A549 (cell line): ENCODE measurements around the gene SKIDA1. TPM values are rescaled to one million over a fixed set of nuclear protein-coding genes. Genes with fewer than 3 reads are reported as not detected.

Experiments used
- ATAC-seq, 2 experiments: fragments of 200-7000 bp in 1 of 2; fragments of >200 bp in 1 of 2; cut with Nextera tagmentation in 1 of 2; cut with Tn5 transposase in 1 of 2; 3 replicates each; pipeline versions ENCODE4 v1.8.0 to v1.9.1; 2018 to 2020; ENCODE audit warnings: mild to moderate bottlenecking in 1 of 2, moderate library complexity in 1 of 2
- CTCF ChIA-PET: fragments of 300-600 bp; sonication (Branson Sonifier 250); formaldehyde crosslinking; extraction: SDS; loops from one replicate; lab custom pipeline; 2021; ENCODE audit warnings: antibody characterized with exemption, inconsistent platforms; lab: Yijun Ruan, JAX
- POLR2A ChIA-PET: fragments of 350-600 bp; formaldehyde crosslinking; extraction: SDS; loops from one replicate; lab custom pipeline; 2021; ENCODE audit warnings: antibody characterized with exemption, inconsistent platforms; lab: Yijun Ruan, JAX
- DNase-seq, 2 experiments: peaks; one replicate each; pipeline versions ENCODE4 v3.0.0 to v3.0.0-alpha.2; 2011 to 2016; ENCODE audit warnings: low read depth in 1 of 2, low spot score in 1 of 2
- FAIRE-seq: peaks from 2 replicates; lab custom pipeline; 2011; peaks lifted over from hg19 to GRCh38; lab: Jason Lieb, UNC
- H3K27ac ChIP-seq, 2 experiments: fragments of >200 bp; sonication (Bioruptor Twin); formaldehyde crosslinking; 3 replicates each; pipeline ENCODE4 v1.5.1; 2016 to 2017
- H3K4me1 ChIP-seq: fragments of >200 bp; sonication (Bioruptor Twin); formaldehyde crosslinking; 3 replicates; pipeline ENCODE4 v1.6.1; 2016
- H3K4me2 ChIP-seq: fragments of >200 bp; sonication (Bioruptor Twin); formaldehyde crosslinking; 3 replicates; pipeline ENCODE4 v1.6.1; 2016
- H3K4me3 ChIP-seq: fragments of >200 bp; sonication (Bioruptor Twin); formaldehyde crosslinking; 3 replicates; pipeline ENCODE4 v1.5.1; 2016
- H3K9me3 ChIP-seq: fragments of >200 bp; sonication (Bioruptor Twin); formaldehyde crosslinking; 3 replicates; pipeline ENCODE4 v1.6.1; 2016
- ATOH8 ChIP-seq: fragments of 250-450 bp; sonication (Bioruptor Pico); IDR thresholded peaks from 2 replicates; pipeline ENCODE4 v1.5.0; 2020; ENCODE audit warnings: low read depth, mild to moderate bottlenecking, moderate library complexity
- BCL3 ChIP-seq: fragments of >200 bp; sonication (Bioruptor Twin); formaldehyde crosslinking; IDR thresholded peaks from 3 replicates; pipeline ENCODE4 v1.6.1; 2016
- CBX8 ChIP-seq: fragments of 200-600 bp; sonication (generic); IDR thresholded peaks from 2 replicates; pipeline ENCODE4 v1.6.1; 2016
- E2F6 ChIP-seq: IDR thresholded peaks from 2 replicates; pipeline ENCODE4 v1.6.1; 2012; ENCODE audit warnings: low read depth, borderline replicate concordance
- EHF ChIP-seq: fragments of 250-450 bp; sonication (Bioruptor Pico); IDR thresholded peaks from 2 replicates; pipeline ENCODE4 v1.5.0; 2020; ENCODE audit warnings: mild to moderate bottlenecking
- ESRRA ChIP-seq: fragments of 150-350 bp; IDR thresholded peaks from 2 replicates; pipeline ENCODE4 v1.6.1; 2014; ENCODE audit warnings: mild to moderate bottlenecking, low read length, borderline replicate concordance
- HES2 ChIP-seq: fragments of >200 bp; sonication (Bioruptor Twin); formaldehyde crosslinking; IDR thresholded peaks from 2 replicates; pipeline ENCODE4 v1.6.1; 2016
- HOXB13 ChIP-seq: fragments of 250-450 bp; sonication (Bioruptor Pico); IDR thresholded peaks from 2 replicates; pipeline ENCODE4 v1.5.0; 2020; ENCODE audit warnings: low read depth, mild to moderate bottlenecking, moderate library complexity
- HOXB5 ChIP-seq: fragments of 250-450 bp; sonication (Bioruptor Pico); IDR thresholded peaks from 2 replicates; pipeline ENCODE4 v1.5.0; 2020; ENCODE audit warnings: mild to moderate bottlenecking, moderate library complexity
- JUNB ChIP-seq: fragments of >200 bp; sonication (Bioruptor Twin); formaldehyde crosslinking; IDR thresholded peaks from 2 replicates; pipeline ENCODE4 v1.6.1; 2016
- KDM1A ChIP-seq: fragments of 200-600 bp; sonication (generic); IDR thresholded peaks from 2 replicates; pipeline ENCODE4 v1.6.1; 2016; ENCODE audit warnings: low read depth, mild to moderate bottlenecking
- MAFK ChIP-seq: fragments of 450-650 bp; IDR thresholded peaks from 2 replicates; pipeline ENCODE4 v1.6.1; 2014; ENCODE audit not compliant: partially characterized antibody
- MAX ChIP-seq: IDR thresholded peaks from 2 replicates; pipeline ENCODE4 v1.6.1; 2012
- NFE2L2 ChIP-seq: fragments of 150-350 bp; conservative IDR thresholded peaks from 2 replicates; pipeline ENCODE4 v1.6.1; 2014; ENCODE audit warnings: low read length
- NR3C1 ChIP-seq: fragments of >200 bp; sonication (Bioruptor Twin); formaldehyde crosslinking; IDR thresholded peaks from 3 replicates; pipeline ENCODE4 v1.6.1; 2017
- PHF8 ChIP-seq: fragments of 200-600 bp; sonication (generic); IDR thresholded peaks from 2 replicates; pipeline ENCODE4 v1.6.1; 2016; ENCODE audit warnings: low read depth, mild to moderate bottlenecking, antibody characterized with exemption, moderate library complexity, borderline replicate concordance
- RAD21 ChIP-seq, 2 experiments: fragments of >200 bp in 1 of 2; sonication (Bioruptor Twin) in 1 of 2; formaldehyde crosslinking in 1 of 2; IDR thresholded peaks in 1 of 2; conservative IDR thresholded peaks in 1 of 2; 2 replicates in 1 of 2; 3 replicates in 1 of 2; pipeline ENCODE4 v1.6.1; 2012 to 2018; ENCODE audit warnings: inconsistent platforms in 1 of 2
- RNF2 ChIP-seq: fragments of 200-600 bp; sonication (generic); IDR thresholded peaks from 2 replicates; pipeline ENCODE4 v1.6.1; 2016; ENCODE audit warnings: low read depth, mild to moderate bottlenecking, antibody characterized with exemption, moderate library complexity, borderline replicate concordance
- SREBF2 ChIP-seq: fragments of 450-650 bp; IDR thresholded peaks from 2 replicates; pipeline ENCODE4 v1.6.1; 2014; ENCODE audit warnings: mild to moderate bottlenecking, moderate library complexity
- TP53 ChIP-seq: fragments of 250-450 bp; sonication (Bioruptor Pico); IDR thresholded peaks from 2 replicates; pipeline ENCODE4 v1.5.0; 2021; ENCODE audit warnings: mild to moderate bottlenecking, moderate library complexity
- ZSCAN20 ChIP-seq: fragments of 250-450 bp; sonication (Bioruptor Pico); IDR thresholded peaks from 2 replicates; pipeline ENCODE4 v1.8.0; 2022; ENCODE audit warnings: mild to moderate bottlenecking, moderate library complexity
- WGBS: methylation state at CpG from one replicate; pipeline ENCODE4 v1.1.6; 2017; ENCODE audit errors: missing lambda C conversion rate; 5-methylcytosine and 5-hydroxymethylcytosine counted together
- polyA plus RNA-seq, 4 experiments: library from polyadenylated mRNA; depleted of rRNA in 3 of 4; stranded (reverse); fragments of >200 nt; fragmentation: RNase III in 1 of 4; extraction: RNeasy Plus Mini Kit Qiagen cat#74134 plus additional on column Dnase treatment in 1 of 4; gene quantifications; 2 replicates in 3 of 4; 3 replicates in 1 of 4; pipeline ENCODE4 v1.2.3, GENCODE V29; 2011 to 2017

SKIDA1 gene
- polyA plus RNA-seq, 2 of the 4 experiments (the other 2 are of a cell fraction) = 1.0 to 4.1 TPM

GRCh38 chr10:21524131-21524525 lies 1.4 kb downstream of the SKIDA1 start (continued):
- TF ChIP-seq ATOH8 (no peak), RNF2 (no peak), NFE2L2 (no peak), HOXB13 (CRISPR knock-in tag) (no peak), ZSCAN20 (CRISPR knock-in tag) (no peak), JUNB (no peak), ESRRA (no peak), NR3C1 (no peak), EHF (no peak), KDM1A (no peak)

GRCh38 chr10:21523557-21524008 lies 1.9 kb downstream of the SKIDA1 start:
- Histone ChIP-seq H3K4me2 (peak overlapping the region; percentile 83), H3K4me1 (peaks cover 41% of the 10 kb centered on the region), H3K9me3 (no peaks in the 10 kb centered on the region), H3K4me3 (no peak overlapping the region), H3K27ac (peak overlapping the region in 1 of 2 experiments; percentile 99; a peak in 3 of 6 replicates)
- FAIRE-seq (no peak), ATAC-seq (no peak), DNase-seq (no peak)
- WGBS = 72% methylated on average over 3 of the region's 3 CpGs
- CTCF ChIA-PET = interaction anchor here (1.1 to 1.7 kb wide), 4 partner anchors 12 to 208 kb away, joined by 4 to 6 read pairs (median 4); no protein-coding TSS in a partner anchor
- POLR2A ChIA-PET = interaction anchor here (0.6 kb wide), 1 partner anchor 29 kb away, joined by 5 read pairs; no protein-coding TSS in a partner anchor
- TF ChIP-seq TP53 (CRISPR knock-in tag) (no peak), MAX (0 out of 2 replicates have a peak, but pooled peaks have one; percentile 27), EHF (no peak), SREBF2 (no peak), MAFK (peak; percentile 73)

GRCh38 chr10:21522631-21523406 lies 2.7 kb downstream of the SKIDA1 start:
- CTCF ChIA-PET = interaction anchor here (1.3 to 3.5 kb wide), 4 partner anchors 26 to 209 kb away, joined by 4 to 20 read pairs (median 4); no protein-coding TSS in a partner anchor
- ATAC-seq (no peak), FAIRE-seq (no peak), DNase-seq (peak in 1 of 2 experiments; percentile 35)
- no peak overlapping the region for H3K4me3 ChIP-seq
- peak overlapping the region in 1 of 2 experiments; percentile 99; a peak in 3 of 6 replicates for H3K27ac ChIP-seq
- TF ChIP-seq HOXB5 (CRISPR knock-in tag) = no peak
- 0 out of 5 replicates have a peak, but pooled peaks of 1 of the 2 experiments have one; percentile 12 for TF ChIP-seq RAD21 (conservative IDR thresholded peaks at IDR 0.05 in 1 of 2, IDR thresholded peaks at IDR 0.05 in 1 of 2)
- 80% methylated on average over 1 of the region's 1 CpG for WGBS
- peak overlapping the region; percentile 83; the same call in 1 of the 3 replicates for H3K4me2 ChIP-seq
- POLR2A ChIA-PET = interaction anchor here (0.6 kb wide), 1 partner anchor 9 kb away, joined by 3 read pairs; no protein-coding TSS in a partner anchor
- H3K4me1 ChIP-seq = peaks cover 41% of the 10 kb centered on the region
- no peaks in the 10 kb centered on the region for H3K9me3 ChIP-seq

GRCh38 chr10:21521751-21522533 lies 3.5 kb downstream of the SKIDA1 start:
- FAIRE-seq (no peak), DNase-seq (no peak), ATAC-seq (no peak)
- 69% methylated on average over 4 of the region's 4 CpGs for WGBS
- TF ChIP-seq JUNB = no peak
- TF ChIP-seq BCL3 = no peak
- TF ChIP-seq E2F6 = no peak
- TF ChIP-seq RNF2 = no peak
- TF ChIP-seq ZSCAN20 (CRISPR knock-in tag) = no peak
- TF ChIP-seq HES2 = no peak
- no peak for TF ChIP-seq CBX8
- no peak for TF ChIP-seq PHF8
- Histone ChIP-seq H3K9me3 (no peaks in the 10 kb centered on the region), H3K4me3 (no peak overlapping the region), H3K4me1 (peaks cover 41% of the 10 kb centered on the region), H3K4me2 (no peak overlapping the region; the same call in 2 of the 3 replicates), H3K27ac (no peak overlapping the region)
- CTCF ChIA-PET = interaction anchor here (1.5 to 3.5 kb wide), 2 partner anchors 25 to 210 kb away, joined by 4 to 20 read pairs; no protein-coding TSS in a partner anchor
- POLR2A ChIA-PET = interaction anchor here (0.6 to 1.0 kb wide), 2 partner anchors 8 to 12 kb away, joined by 3 read pairs; partner anchors contain the start of gene MLLT10
